H4 (cell line): ENCODE data around the gene CDK11B. TPM values are rescaled to one million over a fixed set of nuclear protein-coding genes. Genes with fewer than 3 reads are reported as not detected.
"Not testable (repeated sequence)": the region's sequence is repeated elsewhere in the genome, so short reads cannot be mapped to it uniquely, and the experiment has no call there.

ENCODE experiments used
- DNase-seq: peaks from one replicate; pipeline ENCODE4 v3.0.0-alpha.2; 2015; ENCODE audit warnings: low spot score
- total RNA-seq: library from RNA; depleted of rRNA; stranded (reverse); fragments of >200 nt; shearing (Covaris generic); gene quantifications from 2 replicates; pipeline ENCODE4 v1.2.3, GENCODE V29; 2014; rRNA removed

Gene CDK11B
- total RNA-seq, 1 experiment from 2014 or later = 10.4 TPM

DNA sequence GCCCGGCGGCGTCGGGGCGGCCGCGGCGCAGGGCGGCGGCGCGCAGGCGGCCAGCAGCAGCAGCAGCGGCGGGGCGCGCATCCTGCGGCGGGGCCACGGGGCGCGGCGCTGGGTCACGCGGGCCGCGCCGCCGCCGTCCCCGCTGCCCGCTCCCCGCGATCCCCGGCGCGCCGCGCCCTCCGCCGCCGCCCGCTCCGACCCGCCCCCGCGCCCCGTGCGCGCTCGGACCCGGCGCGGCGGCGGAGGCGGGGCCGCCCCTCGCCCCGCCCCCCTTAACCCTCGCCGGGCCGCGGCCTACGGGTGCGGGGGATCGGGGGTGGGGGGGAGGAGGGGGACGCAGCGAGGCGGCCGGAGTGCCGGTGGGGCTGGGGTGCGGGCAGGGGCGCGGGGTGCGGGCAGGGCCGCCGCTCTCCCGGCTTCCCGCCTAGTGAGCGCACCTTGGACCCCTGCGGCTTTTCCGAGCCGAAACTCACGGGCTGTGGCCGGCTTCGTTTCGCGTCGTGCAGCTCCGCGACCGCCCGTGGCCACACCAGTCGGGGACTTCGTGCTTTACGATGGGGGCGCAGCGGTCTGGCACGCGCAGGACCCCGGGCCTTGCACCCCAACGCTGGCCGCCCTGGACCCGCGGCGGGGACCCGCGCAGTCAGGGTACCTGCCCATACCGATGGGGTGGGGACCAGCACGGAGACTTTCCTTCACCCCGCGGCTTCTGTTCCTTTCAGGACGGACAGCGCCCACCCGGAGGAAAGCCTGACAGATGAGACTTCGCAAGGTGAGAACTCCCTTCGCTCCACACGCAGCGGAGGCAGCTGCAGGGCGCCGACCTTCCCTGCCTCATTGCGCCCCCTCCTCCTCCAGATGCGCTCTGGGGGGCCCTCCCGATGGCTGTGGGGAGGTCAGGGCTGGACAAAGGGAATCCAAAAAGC lies 58.6 kb downstream of the CDK11B start, which contains the start of gene FNDC10:
Gene FNDC10, minus strand, starts transcription at position 201 of the 926 bp plus-strand sequence. Its CDS starts 120 bp downstream, at position 81.
- no peak for DNase-seq

DNA sequence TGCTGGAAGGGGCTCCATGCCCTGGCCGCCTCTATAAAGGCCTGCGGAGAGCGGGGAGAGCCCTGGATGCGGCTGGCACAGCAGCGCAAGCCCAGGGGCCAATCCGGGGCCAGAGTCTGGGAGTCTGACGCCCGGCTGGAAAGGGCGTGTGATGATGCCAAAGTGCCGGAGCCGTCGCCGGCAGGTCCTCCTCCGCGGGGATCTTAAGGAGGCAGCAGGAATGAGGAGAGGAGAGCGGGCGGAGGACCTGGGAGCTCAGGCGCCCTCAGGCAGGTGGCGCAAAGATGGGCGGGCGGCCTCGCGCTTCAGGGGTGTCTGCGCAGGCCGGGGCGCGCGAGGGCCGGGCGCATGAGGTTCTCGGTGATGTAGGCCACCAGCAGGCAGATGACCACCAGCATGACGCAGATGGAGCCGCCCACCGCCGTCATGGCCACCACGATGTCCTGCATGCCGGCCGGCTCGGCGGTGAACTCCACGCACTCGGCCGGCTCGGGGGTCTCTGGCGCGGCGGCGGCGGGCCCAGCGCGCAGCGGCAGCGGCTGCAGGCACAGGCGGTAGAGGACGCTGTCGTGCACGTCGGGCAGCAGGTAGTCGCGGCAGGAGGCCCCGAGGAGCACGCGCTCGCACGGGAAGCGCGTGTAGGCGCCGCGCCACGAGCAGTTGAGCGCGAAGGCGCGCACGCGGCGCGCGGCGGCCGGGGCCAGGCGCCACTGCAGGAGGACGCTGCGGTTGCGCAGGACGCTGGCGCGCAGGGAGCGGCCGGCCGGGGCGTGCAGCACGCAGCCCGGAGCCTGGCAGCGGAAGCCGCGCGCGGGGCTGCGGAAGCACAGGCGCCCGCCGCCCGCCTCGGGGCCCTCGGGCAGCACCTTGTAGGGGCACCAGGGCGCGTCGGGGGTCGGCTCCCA lies 59.5 kb downstream of the CDK11B start:
- DNase-seq = no peak

DNA sequence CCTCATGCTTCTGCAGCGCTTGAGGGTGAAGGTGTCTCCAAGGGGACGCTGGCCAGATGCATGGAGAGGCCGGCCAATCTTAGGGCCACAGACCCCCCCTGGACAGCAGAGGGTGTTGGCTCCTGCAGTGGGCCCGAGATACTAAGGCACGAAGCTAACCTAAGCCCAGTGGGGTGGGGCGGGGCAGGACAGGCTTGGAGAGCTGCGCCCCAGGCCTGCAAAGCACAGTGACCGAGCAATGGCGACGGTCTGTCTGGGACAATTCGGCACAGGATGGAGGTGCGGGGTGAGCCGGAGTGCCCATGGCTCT lies 60.1 kb downstream of the CDK11B start:
- DNase-seq = no peak

DNA sequence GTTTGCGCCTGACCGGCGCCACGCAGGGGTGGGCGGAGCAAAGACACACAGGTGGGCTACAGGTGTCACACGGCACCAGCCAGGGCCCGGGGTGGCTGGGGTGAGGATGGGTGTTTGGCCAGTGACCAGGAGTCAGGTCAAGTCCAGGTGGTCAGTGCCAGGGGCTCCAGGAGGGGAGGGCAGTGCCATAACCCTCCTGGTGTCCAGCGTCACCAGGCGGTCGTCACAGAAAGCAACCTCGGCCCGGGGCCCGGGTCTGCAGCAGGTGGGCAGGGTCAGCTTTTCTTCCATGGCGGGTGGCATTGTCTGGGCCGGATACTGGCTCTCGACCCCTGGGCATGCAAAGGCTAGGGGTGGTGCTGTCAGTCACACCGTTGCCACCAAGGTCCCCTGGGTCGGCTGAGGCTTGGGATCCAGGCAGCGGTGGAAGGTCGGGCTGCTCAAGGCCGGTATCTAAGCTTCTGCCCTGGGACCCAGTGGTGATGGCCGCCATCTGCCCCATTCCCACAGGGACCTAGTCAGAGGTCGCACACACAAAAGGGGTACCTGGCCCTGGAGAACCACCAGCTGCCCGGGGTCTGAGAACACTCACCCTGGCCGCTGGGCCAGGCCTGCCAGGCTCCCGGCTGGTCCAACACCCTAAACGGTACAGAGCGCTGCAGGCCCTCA lies 60.6 kb downstream of the CDK11B start:
- DNase-seq = no peak

DNA sequence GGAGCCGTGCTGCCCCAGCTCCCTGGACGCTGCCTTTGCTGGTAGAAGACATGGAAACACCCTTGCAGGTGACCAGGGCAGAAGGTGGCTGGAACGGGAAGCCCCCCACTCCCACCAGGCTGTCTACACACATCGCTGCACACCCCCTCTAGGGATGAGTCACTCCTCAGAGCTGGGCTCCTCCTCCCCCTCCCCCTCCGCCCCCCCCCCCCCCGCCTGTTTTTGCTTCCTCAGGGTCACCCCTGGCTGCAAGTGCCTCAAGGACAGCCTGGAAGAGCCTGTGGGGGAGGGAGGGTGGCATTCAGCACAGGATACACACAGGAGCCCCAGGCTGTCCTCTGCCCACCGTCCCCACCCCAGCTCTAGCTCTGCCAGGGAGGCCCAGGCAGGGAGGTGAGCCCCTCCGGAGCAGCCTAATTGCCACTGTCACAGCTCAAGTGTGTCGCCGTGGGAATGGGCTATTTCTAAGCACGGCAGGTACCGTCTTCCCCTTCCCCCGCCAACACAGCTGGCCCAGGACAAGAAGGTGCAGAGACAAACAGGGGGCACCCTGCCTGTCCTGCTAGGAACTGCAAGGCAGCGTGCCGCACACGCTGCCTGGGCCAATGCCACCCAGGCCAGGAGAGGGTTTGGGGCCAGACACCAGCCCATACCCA lies 61.4 kb downstream of the CDK11B start:
- no peak for DNase-seq

DNA sequence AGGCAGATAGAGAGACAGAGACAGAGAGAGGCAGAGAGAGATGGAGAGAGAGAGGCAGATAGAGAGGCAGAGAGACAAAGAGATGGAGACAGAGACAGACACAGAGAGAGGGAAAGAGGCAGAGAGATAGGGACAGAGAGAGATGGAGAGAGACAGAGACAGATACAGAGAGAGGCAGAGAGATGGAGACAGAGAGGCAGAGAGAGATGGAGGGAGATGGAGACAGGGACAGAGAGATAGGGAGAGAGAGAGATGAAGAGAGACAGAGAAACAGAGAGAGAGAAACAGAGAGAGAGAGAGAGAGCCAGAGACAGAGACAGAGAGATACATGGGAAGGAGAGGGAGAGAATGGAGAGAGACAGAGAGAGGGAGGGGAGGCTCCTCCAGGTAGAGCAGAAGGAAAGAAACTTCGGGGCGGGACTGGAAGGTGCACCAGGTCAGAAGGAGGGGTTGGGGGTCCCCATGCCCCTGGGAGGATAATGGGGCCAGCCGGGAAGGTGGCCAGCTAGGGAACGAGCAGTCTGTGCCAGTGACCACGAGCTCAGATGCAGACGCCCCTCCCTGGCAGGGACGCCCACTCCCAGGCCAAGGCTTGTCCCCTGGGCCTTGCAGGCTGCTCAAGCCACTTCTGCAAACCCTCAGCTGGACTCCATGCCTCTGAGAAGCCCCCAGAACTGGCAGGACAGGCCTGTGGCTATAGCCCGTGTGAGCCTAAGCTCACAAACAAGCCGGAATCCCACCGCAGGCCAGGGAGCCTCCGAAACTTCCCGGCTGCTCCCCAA lies 62.1 kb downstream of the CDK11B start:
- peak; percentile 5 for DNase-seq

DNA sequence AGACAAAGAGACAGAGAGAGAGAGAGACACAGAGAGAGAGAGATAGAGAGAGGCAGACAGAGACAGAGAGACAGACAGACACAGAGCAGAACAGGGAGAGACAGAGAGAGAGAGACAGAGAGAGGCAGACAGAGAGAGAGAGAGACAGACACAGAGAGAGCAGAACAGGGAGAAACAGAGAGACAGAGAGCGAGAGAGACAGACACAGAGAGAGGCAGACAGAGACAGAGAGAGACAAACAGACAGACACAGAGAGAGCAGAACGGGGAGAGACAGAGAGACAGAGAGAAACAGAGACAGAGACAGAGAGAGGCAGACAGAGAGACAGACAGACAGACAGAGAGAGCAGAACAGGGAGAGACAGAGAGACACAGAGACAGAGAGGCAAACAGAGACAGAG lies 63.5 kb downstream of the CDK11B start:
- not testable (repeated sequence) for DNase-seq

- DNase-seq = peak; percentile 26
Observed at GRCh38 chr1:1594602-1595260, 64.1 kb downstream of the CDK11B start.

GRCh38 chr1:1593834-1594601 lies 64.8 kb downstream of the CDK11B start:
- DNase-seq = peak; percentile 2

GRCh38 chr1:1591452-1591851 lies 67.4 kb downstream of the CDK11B start:
- peak; percentile 50 for DNase-seq

Other genes starting within 250 kb of the CDK11B start
- gene ANKRD65, start 237.7 kb downstream of the CDK11B start, total RNA-seq = not detected in 2 replicates
- gene VWA1, start 223.3 kb downstream of the CDK11B start, total RNA-seq = 0.04 TPM in 1 of 2 replicates, not detected in the other
- gene ATAD3C, start 209.3 kb downstream of the CDK11B start, total RNA-seq = not detected in 2 replicates
- gene ATAD3B, start 187.2 kb downstream of the CDK11B start, total RNA-seq = 4.4 and 5.7 TPM in 2 replicates
- gene ATAD3A, start 146.8 kb downstream of the CDK11B start, total RNA-seq = 20.9 and 30.3 TPM in 2 replicates
- not detected in 2 replicates for gene TMEM240, start 118.4 kb downstream of the CDK11B start, total RNA-seq
- gene SSU72, start 84.1 kb downstream of the CDK11B start, total RNA-seq = 83.4 and 130 TPM in 2 replicates
- gene FNDC10, start 58.9 kb downstream of the CDK11B start, total RNA-seq = 0.85 and 1.2 TPM in 2 replicates
- gene MIB2, start 43.5 kb downstream of the CDK11B start, total RNA-seq = 11.8 and 18.5 TPM in 2 replicates
- not detected in 2 replicates for gene MMP23B, start 26.8 kb downstream of the CDK11B start, total RNA-seq
- gene SLC35E2B, start 33.8 kb upstream of the CDK11B start, total RNA-seq = 18.5 and 20.1 TPM in 2 replicates
- 3.8 and 7.0 TPM in 2 replicates for gene CDK11A, start 65.4 kb upstream of the CDK11B start, total RNA-seq
- 27.4 and 36.7 TPM in 2 replicates for gene NADK, start 119.5 kb upstream of the CDK11B start, total RNA-seq
- 75.8 and 79.8 TPM in 2 replicates for gene GNB1, start 232.1 kb upstream of the CDK11B start, total RNA-seq